NCI-H510A treated with DMSO at 0.1 percent for 48 hours (cell line): Measurements from ENCODE around the gene WFDC12.

Source experiments
- DNase-seq: peaks from one replicate; lab custom pipeline; 2025; lab: John Stamatoyannopoulos, UW

WFDC12 gene

DNA sequence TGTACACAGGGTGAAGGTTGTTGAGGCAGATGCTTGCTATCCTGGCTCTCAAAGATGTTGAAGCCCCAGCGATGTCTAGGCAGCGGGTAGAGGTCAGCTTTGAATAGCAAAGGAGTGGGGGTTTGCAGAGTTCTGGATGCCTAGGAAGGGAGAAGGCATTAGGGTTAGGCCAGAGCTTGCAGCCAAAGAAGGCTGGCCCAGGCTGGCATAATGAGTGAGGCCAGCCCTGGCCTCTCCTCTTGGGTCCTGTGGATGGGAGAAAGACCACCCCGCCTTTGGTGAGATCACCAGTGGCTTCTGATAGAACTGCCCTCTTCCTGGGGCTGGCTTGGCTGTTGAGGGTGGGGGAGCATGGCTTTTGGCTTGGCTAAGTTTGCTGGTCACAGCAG, 8.9 kb downstream of the WFDC12 start:
- no peak for DNase-seq

DNA sequence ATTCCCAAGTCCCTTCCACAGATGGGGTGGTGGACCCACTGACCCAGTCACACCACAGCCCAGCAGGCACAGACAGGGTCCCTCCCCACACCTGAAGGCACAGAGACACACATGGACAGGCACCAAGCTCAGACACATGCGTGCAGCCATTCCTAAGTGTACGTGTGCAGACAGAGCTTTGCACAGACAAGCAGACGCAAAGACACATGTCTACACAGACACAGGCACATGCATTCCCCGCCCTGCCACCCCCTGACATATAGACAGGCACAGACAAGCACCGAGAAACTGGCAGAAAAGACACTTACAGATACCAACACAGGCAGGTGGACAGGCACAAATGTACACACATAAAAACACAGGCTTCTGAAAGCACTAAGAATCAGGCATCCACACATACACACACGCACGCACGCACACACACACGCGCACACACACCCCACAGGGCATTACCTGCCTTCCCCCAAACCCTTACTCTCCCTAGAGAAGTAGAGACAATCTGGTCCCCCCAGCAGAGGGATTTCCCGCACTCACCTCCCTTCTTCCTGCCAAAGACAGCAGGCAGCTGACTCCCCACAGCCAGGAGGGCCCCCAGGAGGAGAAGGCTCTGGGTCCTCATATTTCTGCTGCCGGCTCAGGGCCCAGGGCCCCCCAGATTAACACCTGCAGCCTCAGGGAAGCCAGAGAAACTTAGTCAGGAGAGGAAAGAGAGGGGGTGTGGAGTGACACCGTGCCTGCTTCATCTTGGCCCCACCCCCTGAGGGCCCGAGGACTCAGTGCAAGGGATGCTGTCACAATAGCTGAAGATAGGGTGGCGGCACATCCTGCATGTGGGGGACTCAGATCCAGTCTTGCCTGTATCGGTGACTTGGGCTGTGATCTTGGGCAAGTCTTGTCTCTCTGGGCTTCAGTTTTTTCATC, 9.5 kb downstream of the WFDC12 start, which contains the start of gene WFDC5:
Gene WFDC5 (minus strand): TSS at position 710 of the 921 bp plus-strand sequence. CDS start 91 bp downstream, at position 619.
- DNase-seq = no peak

DNA sequence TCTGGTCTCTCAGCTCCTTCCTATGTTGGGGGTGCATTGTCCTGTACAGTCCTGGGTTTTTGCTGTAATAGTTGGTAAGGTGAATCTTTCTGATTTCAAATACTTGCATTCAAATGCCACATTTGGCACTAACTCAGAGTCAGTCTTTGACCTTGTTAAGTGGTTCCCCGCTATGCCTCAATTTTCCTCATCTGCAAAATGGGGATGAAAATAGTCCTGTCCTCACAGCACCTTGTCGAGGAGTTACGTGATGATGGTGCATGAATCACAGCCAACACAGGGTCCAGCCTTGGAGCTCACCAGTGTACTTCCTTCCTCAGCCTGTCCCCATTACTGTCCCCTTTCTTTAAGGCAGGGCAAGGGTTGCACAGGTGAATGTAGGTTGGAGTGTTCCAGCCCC, 10.4 kb downstream of the WFDC12 start:
- DNase-seq = no peak

DNA sequence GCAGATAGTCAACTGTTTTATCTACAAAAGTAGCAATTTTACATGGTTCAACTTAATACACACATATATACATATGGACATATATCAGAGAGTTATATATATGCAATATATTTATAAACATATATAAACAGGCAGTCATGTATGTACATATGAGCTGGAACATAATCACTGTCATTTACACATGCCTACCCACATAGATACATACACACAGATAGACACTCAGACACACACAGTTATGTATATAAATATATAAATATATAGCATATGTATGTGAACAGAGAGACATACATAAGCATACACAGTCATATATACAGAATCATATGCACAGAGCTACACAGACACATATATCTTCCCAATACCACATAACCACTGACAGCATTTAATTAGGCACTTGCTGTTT, 11.5 kb downstream of the WFDC12 start:
- no peak for DNase-seq

DNA sequence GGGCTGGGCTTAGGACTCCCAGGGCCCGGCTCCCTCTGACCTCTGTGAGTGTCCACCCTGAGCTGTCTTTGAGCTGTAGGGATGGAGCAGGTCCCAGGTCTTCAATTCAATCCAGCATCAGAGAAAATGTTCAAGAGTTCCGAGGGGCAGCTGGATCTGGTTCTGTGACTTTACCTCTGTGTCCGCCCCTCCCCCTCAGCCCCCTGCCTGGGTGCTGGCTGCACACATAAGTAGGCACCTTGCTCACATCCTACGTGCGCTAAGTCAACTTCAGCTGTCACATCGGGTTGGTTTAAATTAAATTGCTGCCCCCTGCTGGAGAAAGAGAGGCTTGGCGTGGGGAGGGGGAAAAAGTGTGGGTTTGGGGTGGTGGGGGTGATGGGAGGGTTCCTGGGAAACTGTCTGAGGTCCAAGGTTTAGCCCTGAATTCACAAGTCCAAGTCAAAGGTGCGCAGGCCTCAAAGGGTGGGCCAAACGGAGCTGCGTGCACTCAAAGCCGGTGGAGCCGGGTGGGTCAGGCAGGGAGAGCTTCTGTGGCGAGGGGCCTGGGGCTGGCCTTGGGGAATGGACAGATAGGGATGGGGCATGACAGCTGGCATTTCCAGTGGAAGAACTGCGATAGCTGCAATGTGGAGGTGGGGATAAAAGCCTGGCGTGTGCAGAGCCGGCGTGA, 12.3 kb downstream of the WFDC12 start:
- DNase-seq = no peak

DNA sequence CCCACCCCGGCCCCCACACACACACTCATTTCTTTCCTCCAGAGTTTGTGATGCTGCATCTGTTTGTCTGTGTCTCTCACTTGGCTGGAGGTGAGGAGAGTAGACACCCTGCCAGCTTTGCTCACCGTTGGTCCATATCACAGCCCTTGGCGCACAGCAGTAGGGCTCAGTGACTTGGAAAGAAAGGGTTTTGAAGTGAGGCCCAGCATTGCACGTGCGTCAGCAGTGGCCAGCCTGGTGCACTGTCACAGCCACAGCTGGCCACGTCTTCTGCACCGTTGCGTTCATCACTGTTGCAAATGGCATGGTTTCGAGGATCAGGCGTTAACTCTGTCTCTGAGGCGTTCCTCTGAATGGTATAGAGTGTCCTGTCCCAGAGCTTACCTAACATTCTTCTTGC, 13.0 kb downstream of the WFDC12 start:
- no peak for DNase-seq

DNA sequence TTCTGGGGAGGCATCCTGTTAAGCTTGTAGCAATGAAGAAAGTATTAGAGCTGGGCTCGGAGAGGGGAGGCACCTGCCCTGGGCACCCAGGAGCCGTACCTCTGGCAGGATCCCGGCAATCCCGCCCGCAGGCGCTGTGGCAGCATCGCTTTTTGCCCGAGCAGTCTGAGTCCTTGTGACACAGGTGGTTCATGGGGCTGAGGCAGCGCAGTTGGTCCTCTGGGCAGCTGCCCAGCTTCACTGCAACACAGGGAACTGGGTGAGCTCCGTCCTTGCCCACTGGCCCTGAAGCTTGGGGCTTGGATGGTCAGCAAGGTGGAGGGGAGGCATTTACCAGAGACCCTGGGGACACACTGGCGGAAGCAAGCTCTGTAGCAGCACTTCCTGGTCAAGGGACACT, 14.0 kb downstream of the WFDC12 start:
- no peak for DNase-seq

DNA sequence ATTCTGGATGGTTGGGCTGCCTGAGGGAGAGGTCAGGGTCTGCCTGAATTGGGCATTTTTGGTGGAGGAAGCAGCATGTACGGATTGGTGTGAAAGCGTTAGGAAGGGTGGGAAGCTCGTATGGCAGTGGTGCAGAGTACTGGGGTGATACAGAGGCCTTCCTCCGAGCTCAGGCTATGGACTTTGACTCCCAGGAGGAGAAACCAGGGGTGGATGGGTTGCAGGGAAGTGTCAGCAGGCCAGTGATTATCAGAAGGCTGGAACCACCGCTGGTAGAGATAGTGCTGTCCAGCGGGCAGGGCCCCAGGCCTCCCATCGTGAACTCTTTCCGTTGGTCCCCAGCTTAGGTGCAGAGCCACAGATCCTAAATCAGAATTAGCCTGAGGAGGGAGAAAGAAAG, 14.6 kb downstream of the WFDC12 start:
- DNase-seq = no peak

DNA sequence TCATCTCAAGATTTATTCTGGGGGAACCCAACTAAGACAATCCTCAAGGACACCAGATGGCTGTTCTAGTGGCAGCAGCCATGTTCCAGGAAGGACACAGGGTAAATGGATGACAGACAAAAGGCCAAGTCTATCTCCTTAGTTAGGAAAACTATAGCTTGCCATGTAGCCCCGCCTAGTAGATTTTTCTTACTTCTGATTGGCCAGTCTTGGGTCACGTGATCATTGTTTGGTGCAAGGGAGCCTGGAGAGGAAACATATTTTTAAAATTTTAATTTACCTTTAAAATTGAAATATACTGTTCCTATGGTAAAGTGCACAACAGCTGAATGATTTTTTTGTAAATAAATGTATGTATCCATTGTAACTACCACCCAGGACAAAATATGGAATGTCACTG, 18.9 kb downstream of the WFDC12 start:
- DNase-seq = no peak

DNA sequence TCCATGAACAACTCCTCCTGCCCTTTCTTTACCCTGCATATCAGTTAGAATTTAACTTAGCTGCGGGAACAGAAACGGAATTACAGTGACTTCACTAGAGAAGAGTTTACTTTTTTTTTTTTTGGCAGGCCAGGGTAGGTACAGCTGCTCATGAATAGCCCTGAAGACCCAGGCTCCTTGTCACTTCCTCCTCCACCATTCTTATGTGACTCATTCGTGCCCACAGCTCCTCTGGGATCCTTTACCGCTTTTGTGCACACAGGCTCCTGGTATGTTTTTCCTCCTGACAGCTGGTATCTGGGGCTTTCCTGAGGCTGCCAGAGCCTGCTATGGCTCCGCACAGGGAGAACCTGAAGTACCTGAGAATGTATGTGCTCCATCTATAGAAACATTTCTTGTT, 19.5 kb downstream of the WFDC12 start:
- no peak for DNase-seq

DNA sequence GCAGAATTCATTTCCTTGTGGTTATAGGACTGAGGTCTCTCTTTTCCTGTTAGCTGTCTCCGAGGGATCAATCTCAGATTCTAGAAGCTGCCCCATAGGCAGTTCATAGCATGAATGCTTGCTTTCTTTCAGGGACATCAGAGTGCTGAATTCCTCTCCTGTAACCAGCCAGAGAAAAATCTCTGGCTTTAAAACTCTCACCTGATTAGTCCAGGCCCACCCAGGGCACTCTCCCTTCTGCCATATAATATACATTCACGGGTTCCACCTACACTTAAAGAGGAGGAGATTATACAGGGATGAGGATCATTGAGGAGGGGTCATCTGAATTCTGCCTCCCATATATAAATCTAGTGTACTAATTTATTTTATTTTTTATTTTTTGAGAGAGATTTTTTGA, 21.2 kb downstream of the WFDC12 start:
- DNase-seq = no peak

DNA sequence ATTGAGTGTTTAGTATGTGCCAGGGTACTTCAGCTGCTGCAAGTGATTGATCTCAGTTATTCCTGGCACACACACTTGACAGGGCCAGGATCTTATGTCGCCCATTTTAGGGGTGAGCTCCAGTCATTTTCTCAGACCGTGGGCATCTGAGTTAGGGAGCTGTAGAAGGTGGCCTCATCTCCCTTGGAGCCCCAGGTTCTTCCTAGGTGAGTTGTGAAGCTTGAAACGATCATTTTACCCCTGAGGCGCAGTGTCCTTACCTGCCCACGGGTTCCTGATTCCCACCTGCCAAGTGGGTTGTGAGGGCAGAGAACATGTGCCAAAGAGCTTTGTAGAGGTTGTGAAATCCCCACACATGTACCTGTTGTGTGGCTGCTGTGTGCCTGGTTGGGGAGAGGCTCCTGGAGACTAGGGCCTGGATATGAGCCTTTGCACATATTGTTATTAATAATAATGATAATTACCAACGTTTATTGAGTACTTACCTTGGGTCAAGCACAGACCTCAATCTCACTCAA, 22.9 kb downstream of the WFDC12 start:
- no peak for DNase-seq

DNA sequence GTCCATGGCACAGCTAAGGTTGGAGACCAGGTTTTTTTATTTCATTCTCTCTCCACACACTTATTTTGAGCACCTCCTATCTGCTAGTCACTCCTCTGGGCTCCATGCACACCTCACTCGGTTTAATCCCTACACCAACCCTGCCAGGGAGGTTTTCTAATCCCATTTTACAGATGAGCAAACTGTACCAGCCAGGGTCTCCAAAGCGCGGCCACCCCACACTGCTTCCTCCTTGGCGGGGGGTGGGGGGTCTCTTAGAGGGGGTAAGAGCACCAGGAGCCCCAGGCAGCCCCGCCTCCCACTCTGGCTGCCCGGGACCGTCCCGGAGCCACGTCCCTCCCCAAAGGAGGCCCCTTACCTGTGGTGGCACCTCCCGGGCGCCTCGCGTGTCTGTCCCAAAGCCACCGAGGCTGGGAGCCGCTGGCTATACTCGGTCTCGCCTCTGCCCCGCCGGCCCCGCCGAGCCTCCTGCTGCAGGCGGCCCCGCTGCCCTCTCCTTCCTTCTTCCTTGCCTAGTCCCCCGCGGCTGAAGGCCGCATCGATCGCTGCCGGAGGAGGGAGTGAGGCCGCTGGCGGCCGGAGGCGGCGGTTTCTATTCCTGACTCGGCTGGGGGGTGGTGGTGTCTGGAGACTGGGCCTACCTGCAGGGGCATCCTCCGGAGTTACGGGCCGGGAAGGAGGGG, 23.6 kb downstream of the WFDC12 start, which contains the start of gene KCNS1:
Gene KCNS1 (minus strand): TSS at position 565 of the 683 bp plus-strand sequence. CDS start 1,891 bp downstream, outside the sequence.
- no peak for DNase-seq

DNA sequence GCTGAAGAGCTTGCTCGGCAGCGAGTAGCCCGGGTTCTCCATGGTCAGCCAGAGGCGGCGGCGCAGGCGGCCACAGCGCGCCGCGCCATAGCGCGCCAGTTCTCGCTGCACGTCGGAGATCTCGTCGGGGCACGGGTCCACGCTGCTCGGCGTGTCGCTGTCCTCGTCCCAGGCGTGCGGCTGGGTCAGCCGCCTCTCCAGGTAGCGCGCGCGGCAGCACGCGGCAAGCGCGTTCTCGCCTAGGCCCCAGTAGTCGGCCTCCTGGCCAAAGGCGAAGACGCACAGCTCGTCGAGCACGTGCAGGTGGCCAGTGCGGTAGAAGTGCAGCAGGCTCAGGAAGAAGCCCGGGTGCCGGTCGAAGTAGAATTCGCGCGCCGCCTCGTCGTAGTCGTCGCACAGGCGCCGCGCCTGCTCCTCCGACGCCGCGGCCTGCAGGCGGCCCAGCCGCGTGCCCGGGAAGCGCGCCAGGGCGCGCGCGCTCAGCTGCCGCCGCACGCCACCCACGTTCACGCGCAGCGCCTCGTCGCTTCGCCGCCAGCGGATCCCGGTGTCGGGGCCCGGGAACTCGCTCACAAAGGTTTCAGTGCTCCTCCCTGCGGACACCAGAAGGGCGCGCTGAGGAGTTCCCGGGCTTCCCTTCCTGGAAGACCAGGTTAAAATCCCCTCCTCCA, 26.0 kb downstream of the WFDC12 start:
- no peak for DNase-seq

DNA sequence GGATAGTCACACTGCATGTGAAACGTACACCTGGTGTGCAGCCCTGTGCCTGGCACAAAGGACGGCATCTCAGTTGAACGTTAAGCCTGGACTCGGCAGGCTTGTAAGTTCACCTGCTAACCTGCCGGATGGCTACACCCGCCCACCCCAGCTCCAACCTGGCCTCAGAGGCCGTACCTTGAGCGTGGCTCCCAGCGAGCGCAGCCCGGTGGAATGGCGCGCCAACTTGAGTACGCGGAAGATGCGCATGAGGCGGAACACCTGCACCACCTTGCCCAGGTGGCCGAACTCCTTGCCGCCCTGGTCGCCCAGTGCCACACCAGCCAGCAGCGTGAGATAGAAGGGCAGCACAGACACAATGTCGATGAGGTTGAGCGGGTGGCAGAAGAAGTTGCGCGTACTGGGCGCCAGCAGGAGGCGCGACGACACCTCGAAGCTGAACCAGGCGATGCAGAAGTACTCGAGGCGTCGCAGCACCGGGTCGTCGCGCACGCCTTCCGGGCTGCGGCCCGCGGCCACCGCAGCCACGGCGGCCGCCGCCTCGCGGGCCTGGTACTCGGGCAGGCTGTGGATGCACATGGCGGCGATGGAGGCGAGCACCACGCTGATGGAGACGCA, 26.7 kb downstream of the WFDC12 start:
- no peak for DNase-seq

DNA sequence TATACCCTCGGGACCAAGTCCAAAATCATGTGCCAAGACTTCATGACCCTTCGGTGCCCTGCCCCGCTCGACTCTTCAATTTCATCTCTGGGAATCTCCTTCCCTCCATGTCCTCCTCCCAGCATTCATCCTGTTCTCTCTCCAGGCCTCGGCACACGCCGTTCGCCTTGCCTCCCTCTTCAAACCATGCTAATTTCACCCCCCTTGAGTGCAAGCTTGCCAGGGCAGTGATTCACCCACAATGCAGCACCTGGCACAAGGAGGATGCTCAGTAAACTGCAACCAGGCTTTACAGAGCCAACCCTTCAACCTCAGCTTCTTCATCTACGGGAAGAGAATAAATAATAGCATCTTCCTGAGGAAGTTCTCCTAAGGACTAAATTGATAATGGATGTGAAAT, 27.5 kb downstream of the WFDC12 start:
- no peak for DNase-seq

DNA sequence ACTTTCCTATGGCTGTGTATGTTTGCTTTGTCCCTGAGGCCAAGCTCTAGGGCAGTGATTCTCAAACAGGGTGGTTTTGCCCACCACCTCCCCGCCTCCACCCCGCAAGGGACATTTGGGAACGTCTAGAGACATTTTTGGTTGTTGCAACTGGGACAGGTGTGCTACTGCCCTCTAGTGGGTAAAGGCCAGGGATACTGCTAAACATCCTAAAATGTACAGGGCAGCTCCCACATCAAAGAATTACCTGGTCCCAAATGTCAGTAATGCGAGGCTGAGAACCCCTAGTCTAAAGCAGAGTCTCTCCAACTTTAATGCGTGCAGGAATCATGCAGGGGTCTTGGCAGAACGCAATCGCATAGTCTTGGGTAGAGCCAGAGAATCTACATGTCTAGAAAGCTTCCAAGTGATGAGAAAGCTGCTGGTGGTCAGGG, 28.4 kb downstream of the WFDC12 start:
- peak; percentile 28 for DNase-seq

DNA sequence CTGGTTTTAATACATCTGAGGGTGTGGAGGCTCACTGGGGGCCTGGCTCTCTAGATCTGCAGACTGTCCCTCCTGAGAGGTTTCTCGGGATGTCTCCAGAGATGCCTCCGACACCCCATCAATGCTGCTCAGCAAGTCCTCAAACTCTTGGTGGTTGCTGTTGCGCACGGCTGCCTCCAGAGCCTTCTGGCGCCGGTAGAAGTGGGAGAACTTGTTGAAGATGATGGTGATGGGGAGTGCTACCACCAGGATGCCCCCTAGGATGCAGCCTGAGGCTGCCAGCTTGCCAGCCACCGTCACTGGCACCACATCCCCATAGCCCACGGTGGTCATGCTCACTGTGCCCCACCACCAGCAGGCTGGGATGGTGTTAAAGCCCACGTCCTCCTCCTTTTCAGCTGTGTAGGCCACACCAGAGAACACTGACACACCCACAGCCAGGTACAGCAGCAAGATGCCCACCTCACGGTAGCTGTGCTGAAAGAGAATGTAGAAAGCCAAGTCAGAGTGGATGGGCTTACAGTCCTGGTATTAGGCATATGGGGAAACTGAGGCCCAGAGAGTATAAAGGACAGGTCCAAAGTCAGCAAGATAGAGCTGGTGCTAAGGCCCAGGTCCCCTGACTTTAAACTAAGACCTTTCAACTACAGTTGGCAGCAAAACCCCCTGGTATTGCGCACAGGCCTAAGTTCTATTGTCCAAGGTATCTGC, 29.2 kb downstream of the WFDC12 start:
- no peak for DNase-seq

DNA sequence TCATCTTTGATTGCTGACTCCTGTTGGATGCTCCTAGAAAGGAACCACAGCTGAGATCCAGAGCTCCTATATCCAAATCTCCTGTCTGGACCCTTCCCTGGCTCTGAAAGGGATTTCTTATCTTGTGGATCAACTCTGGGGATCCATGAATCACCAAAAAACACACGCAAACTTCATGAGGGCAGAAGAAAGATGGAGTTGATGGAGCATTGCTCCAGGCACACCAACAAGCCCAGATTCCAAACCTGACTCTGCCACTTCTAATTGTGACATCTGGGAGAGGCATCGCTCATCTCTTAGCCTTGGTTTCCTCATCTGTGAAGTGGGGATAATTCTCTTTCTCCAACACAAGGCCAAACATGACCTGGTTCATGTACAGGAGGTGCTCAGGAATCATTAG, 30.1 kb downstream of the WFDC12 start:
- no peak for DNase-seq

DNA sequence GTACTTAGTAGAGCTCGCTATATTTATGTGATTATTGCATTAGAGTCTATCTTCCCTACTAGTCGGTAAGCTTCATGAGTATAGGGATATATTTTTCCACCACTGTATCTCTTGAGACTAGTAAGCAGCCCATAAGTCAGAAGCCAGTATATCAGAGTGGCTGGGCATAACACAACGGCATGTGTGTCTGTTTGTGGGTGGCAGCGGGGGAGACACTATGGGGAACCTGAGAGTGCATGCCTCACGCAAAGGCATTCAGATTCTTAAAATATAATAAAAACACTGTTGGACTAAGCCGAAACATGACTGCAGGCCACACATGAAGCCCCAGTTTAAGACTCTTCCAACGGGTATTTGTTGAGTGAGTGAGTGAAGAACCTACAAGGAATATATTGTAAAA, 31.4 kb downstream of the WFDC12 start:
- DNase-seq = no peak

DNA sequence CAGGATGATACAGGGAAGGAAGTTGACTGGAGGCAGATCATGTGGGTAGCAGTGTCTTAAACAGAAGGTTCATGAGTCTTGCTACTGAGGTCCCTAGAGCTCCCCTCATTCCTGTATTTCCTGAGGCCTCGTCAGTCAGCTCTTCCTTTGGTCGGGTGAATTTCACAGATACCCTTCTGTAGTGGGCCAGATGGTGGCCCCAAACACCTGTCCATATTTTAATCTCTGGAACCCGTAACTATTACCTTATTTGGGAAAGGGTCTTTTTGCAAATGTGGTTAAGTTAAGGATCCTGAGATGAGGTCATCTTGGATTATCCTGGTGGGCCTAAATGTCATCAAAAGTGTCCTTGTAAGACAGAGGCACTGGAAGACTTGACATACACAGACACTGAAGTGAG, 32.9 kb downstream of the WFDC12 start:
- no peak for DNase-seq
